Activated naive CD4-positive, alpha-beta T cell (primary cell): ENCODE results near the gene PSMD5.

ENCODE experiments used
- DNase-seq, 4 experiments: peaks; one replicate each; lab custom pipeline; 2025; lab: John Stamatoyannopoulos, UW

The PSMD5 gene

GRCh38 chr9:120875195-120875565 is 32.5 kb upstream of the PSMD5 start:
- DNase-seq = no peak

GRCh38 chr9:120874226-120875194 is 31.8 kb upstream of the PSMD5 start:
- no peak for DNase-seq

DNA sequence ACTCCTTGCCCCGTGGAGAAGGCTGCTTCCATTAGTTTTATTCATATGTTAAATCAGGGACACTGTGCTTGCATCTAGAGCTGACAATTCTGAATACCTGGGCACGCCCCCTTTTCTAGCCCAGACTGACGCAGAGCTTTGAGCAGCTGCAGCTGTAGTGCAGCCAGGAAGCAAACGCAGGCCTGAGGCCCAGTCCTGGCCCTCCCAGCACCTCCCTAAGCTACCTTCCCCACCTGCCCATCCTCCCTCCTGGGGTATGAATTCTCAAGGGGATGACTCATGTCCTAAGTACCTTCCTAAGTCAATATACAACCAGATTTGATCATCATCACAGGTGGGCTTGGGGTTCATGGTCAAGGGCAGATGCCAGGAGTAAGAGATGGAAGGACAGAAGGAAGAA is 30.8 kb upstream of the PSMD5 start:
- no peak for DNase-seq

DNA sequence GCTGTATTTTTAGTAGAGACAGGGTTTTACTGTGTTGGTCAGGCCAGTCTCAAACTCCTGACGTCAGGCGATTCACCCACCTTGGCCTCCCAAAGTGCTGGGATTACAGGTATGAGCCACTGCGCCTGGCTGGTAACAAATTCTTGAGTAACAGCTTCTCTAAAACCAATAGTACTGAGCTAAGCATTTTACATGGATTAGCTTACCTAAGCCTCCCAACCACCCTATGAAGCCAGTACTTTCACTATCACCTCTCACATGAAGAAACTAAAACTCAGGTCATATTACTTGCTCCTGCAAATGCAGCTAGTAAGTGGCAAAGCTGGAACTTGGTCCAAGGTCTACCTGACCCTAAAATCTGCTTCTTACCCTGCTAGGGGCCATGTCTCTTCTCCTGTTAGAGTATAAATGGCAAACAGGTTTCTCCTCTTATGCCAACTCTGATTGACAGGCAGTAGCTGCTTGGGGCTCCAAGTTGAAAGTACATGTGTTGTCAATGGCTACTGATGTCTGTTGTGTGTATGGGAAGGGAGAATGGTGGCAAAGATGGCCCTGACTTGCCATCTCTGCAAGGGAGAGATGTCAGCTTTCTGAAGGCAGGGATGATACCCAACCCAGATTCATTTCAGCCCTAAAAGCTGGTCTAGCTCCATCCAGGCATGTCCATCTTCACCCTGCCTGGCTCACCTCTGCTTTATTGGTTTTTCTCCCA is 30.2 kb upstream of the PSMD5 start:
- no peak for DNase-seq

DNA sequence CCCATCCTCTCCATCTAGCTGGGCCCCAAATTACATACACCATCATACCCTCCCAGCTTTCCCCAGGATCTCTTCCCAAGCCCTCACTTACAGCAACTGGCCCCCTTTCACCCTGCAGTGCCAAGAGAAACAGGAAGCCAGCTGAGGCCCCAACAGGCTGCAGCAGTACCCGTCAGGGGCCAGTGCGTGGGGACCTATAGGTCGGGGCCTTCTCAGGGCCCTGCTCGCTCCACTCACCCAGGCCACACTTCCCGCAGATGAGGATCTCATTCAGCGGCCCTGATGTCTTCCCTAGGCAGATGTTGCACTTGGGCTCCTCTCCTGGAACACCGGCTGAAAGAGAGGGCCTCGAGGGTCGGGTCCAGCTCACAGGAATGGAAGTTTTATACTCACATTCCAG is 27.5 kb upstream of the PSMD5 start:
- no peak for DNase-seq

GRCh38 chr9:120869726-120870125 is 27.0 kb upstream of the PSMD5 start:
- no peak for DNase-seq

DNA sequence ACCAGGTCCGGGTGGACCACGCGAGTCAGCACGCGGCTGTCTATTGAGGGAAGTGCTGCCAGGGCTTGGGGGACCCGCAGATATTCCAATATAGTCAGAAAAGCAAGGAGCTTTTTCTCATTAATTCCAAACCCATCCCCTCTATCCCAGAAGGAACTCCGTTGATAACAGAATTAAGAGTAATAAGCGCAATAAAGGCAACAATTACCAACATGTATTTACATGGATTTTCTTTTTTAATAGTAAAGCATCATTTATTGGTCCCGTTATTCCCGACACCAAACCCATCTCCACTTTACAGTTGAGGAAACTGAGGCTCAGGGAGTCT is 26.6 kb upstream of the PSMD5 start:
- no peak for DNase-seq

DNA sequence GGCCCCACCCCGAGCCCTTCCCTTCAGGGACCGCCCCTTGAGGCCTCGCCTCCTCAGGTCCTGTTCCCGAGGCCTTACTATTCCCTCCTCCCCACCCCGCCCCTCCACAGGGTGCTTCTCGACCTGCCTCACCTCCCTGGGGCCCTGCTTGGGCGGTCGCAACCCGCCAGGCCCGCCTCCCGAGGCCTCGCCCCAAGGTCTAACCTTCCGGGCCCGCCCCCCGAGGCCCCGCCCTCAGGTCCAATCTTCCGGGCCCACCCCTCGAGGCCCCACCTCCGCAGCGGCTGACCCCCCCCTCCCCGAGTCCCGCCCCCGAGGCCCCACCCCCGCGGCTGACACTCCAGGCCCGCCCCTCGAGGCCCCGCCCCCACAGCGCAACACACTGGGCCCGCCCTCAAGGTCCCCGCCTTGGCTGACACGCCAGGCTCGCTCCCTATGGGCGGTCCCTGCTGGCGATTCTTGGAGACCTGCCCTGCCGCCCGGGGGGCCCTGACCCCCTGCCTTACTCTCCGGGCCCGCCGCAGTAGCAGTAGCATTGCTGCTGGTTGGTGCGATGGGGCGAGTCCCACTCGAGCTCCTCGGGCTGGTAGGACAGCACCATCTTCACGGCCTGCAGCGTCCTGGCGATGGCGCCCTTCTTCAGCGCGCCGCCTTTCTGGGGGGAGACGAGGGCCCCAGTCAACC is 26.1 kb upstream of the PSMD5 start:
- peak; percentile 90 to 99 (median 97) for DNase-seq

DNA sequence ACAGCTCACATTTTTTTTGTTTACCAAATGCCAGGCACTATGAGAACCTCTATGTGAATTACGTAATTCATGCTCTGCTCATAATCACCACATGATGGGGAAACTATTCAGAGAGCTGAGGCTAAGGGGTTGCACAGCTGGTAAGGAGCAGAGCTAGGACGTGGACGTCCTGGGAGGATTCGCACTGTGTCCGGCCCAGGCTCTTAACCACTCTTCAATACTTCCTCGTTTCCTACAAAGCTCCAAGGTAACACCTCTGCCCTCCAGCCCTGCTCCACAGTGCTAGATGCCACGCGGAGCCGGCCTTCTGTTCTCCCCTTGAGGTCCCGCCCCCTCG is 25.6 kb upstream of the PSMD5 start:
- DNase-seq = no peak

GRCh38 chr9:120867676-120868338 is 25.1 kb upstream of the PSMD5 start:
- no peak for DNase-seq

DNA sequence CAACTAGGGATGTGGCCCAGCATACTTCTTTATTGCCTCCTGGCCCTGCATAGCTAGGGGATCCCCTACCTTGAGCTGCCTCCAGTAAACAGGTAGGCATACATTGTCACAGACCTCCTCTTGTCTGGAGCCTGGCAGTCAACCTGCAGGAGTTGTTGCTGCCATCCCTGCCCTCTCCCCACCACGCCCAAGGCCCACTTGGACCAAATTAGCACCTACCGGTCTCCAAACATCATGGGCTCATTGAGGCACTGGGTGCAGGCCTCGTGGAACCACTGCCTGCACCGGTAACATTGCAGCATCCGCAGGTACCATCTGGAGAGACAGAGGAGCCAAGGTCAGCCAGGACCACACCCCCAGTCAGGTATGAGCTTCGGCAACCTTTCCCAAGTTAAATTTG is 23.9 kb upstream of the PSMD5 start:
- DNase-seq = no peak

DNA sequence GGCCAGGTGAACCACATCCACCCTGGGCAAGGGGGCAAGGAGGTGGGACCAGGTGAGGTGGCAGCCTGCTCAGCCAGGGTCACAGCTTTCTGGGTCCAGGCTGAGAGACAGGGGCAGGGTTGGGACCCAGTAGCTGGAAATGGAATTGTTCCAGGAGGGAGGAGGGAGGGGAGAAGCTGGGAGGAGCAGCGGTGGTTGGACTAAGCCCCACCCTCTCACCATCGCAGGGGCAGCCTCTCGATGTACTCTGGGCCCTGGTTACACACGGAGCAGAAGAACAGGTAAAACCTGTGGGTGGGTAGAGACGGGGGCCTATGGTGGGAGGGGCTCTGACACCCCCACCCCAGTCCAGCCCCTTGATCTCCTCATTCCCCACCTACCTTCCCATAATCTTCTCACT is 23.1 kb upstream of the PSMD5 start:
- DNase-seq = no peak

DNA sequence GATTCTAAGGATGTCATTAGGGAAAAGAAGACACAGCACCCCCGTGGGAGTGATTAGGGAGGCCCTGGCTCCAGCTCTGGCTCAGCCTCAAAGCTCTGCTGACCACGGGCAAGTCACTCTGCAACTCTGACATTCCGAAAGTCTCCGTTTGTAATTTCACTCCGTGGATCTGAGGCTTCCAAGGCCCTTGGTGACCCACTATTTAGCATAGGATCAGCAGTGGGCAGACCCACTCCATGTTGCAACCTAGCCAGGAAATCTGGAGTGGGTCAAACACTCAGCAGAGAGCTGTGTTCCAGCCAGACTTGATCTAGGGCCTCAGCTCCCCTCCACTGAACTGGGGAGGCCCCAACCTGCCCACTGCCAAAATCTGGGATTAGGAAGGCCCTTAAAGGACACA is 22.5 kb upstream of the PSMD5 start:
- DNase-seq = no peak

- no peak for DNase-seq
Measured at GRCh38 chr9:120864719-120865118, 22.0 kb upstream of the PSMD5 start.

- no peak for DNase-seq
Measured at GRCh38 chr9:120863833-120864232, 21.1 kb upstream of the PSMD5 start.

GRCh38 chr9:120862452-120862851 is 19.7 kb upstream of the PSMD5 start:
- DNase-seq = no peak

DNA sequence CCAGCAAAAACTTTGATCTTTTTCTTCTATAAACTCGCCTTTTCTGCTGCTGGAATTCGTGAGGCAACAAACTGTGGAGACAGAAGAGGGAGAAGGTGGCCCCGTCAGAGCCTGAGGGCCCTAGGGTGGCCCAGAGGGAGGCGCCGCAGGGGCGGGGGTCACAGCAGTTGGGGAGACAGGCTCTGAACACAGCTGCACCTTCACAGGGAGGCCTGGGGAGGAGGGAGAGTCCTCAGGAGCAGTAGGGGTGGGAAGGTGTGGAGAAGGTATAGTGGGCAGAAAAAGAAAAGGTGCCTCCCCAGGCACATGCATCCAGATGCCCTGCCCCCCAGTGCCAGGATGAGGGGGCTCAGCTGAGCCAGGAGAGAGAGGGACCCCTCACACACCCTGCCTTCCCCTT is 19.2 kb upstream of the PSMD5 start:
- DNase-seq = no peak

- DNase-seq = no peak
Measured at GRCh38 chr9:120860083-120860482, 17.4 kb upstream of the PSMD5 start.

- no peak for DNase-seq
Measured at GRCh38 chr9:120859361-120859760, 16.6 kb upstream of the PSMD5 start.

DNA sequence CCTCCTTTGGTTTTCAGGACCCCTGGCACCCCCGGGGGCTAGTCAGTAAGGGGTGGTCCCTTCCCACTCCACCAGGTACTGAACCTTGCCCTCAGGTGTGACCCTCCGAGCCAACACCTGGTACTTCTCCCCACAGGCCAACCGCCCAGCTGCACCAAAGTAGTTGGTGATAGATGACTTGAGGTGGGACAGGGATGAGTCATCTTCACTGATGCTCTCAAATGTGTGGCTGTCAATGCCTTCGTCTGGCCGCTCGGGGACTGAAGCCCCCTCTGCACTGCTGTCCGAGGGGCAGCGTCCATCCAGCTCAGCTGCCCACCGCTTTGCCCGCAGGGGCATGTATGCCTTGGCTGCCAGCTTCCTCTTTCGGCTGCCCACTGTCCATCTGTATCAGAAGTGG is 15.2 kb upstream of the PSMD5 start:
- DNase-seq = no peak

DNA sequence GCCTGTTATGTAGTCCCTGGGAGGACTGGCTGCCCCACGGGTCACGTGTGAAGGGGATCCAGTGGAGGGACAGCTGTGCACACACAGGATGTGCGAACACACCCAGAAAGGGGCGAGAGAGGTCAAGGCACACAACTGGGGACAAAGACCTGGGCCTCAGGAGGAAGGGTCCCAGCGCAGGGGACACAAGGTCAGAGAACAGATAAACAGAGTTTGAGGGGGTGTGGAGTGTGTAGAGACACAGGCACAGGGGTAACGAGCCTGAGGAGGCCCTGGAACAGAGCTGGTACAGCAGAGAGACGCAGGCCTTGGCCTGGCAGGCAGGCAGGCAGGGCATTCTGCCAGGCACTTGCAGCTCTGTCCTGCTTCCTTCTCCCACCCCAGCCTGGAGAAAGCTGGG is 14.8 kb upstream of the PSMD5 start:
- no peak for DNase-seq

- DNase-seq = no peak
Measured at GRCh38 chr9:120856700-120857099, 14.0 kb upstream of the PSMD5 start.
